ENCODE measurements around the gene KIAA0753.

The KIAA0753 gene

DNA sequence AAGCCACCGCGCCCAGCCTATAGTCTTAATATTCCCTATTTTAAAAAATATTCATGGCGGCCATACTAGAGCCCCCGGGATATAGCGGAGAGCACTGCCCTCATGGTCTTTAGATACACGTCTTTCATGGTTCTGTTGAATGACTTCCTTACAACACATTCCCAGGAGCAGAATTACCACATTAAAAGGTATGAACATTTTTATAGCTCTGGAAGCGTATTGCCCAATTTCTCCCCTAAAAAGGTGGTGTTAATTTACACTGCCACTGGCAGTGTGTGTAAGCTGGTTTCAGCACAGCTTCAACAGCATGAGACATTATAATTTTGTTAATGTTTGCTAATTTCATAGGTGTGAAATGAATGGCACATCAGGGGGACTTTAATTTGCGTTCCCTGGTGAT lies 30.1 kb upstream of the KIAA0753 start:
- no peak for DNase-seq (ENCODE audit: low spot score)
- TF ChIP-seq CTCF (conservative IDR thresholded peaks at IDR 0.05; ENCODE audit: low read depth): no peak
- peak overlapping the region; percentile 91 for H3K27ac ChIP-seq
- CTCF ChIA-PET: interaction anchor here (1.0 kb wide), 1 partner anchor 30 kb away, joined by 3 read pairs; no protein-coding TSS in a partner anchor
- POLR2A ChIA-PET (ENCODE audit: low non-redundant PET): interaction anchor here (0.7 kb wide), 1 partner anchor 9 kb away, joined by 8 read pairs; no protein-coding TSS in a partner anchor

DNA sequence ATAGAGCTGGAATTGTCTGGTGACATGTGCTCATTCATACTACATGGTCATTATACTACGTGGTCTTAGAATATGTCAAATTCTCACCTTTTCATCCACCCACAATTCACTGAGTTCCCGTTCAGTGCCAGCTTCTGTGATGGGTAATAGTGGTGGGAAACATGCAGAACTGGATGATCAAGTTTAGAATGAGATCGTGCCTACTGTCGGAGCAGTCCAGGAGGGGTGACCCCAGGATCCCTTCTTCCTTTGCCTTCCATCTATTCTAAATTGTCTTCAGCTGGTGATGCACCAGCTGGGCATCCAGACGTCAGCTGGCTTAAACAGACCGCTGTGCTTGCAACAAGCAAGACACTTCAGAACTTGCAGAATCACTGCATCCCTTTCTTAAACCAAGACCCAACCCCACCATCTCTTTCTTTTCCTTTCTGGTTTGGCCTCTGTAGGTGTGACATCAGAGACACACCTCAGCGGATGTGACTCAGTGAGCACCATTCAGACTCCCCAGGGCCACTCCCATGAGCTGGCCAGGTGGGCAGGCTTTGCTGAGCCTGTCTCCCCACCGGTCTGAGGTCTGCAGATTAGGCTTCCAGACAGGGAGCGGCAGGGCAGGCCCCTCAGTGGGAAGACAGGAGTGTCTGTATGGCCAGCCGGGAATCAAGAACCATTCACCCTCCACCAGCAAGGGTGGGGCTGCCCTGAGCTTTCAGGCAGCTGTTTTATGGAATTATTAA lies 29.1 kb upstream of the KIAA0753 start:
- peak; percentile 93 for DNase-seq (ENCODE audit: low spot score)
- POLR2A ChIA-PET (ENCODE audit: low non-redundant PET): interaction anchor here (0.5 to 0.7 kb wide), 3 partner anchors 10 to 19 kb away, joined by 4 to 8 read pairs (median 5); no protein-coding TSS in a partner anchor
- TF ChIP-seq CTCF (conservative IDR thresholded peaks at IDR 0.05; ENCODE audit: low read depth): no peak
- peak overlapping the region; percentile 91 for H3K27ac ChIP-seq
- CTCF ChIA-PET: interaction anchor here (0.6 to 1.0 kb wide), 2 partner anchors 31 to 43 kb away, joined by 3 to 4 read pairs; partner anchors contain the start of gene SLC13A5

- ChIA-PET POLR2A (ENCODE audit: low non-redundant PET) (no interaction called here), CTCF (no interaction called here)
- no peak for DNase-seq (ENCODE audit: low spot score)
- TF ChIP-seq CTCF (conservative IDR thresholded peaks at IDR 0.05; ENCODE audit: low read depth): no peak
- H3K27ac ChIP-seq: peak overlapping the region; percentile 91
These were observed 28.4 kb upstream of the KIAA0753 start for GRCh38 chr17:6668727-6669425.

- TF ChIP-seq CTCF (conservative IDR thresholded peaks at IDR 0.05; ENCODE audit: low read depth): no peak
- ChIA-PET POLR2A (ENCODE audit: low non-redundant PET) (no interaction called here), CTCF (no interaction called here)
- peak overlapping the region; percentile 91 for H3K27ac ChIP-seq
- no peak for DNase-seq (ENCODE audit: low spot score)
These were observed 27.7 kb upstream of the KIAA0753 start for GRCh38 chr17:6668219-6668618.

GRCh38 chr17:6667516-6667915 lies 27.0 kb upstream of the KIAA0753 start:
- no peak for DNase-seq (ENCODE audit: low spot score)
- H3K27ac ChIP-seq: peak overlapping the region; percentile 91
- CTCF ChIA-PET: interaction anchor here (2.5 kb wide), 1 partner anchor 176 kb away, joined by 26 read pairs; no protein-coding TSS in a partner anchor
- POLR2A ChIA-PET (ENCODE audit: low non-redundant PET): no interaction called here
- no peak for TF ChIP-seq CTCF (conservative IDR thresholded peaks at IDR 0.05; ENCODE audit: low read depth)

DNA sequence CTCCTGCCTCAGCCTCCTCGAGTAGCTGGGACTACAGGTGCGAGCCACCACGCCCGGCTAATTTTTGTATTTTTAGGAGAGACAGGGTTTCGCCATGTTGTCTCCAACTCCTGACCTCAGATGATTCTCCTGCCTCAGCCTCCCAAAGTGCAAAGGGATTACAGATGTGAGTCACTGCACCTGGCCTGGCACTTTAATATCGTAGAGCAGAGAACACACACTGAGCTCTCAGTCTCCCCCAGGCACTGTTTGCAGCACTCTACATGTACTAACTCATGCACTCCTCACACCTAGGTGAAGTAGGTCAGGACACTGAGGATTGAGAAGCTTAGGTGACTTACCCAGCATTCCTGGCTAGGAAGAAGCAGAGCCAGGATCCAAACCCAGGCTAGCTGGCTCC lies 26.0 kb upstream of the KIAA0753 start:
- DNase-seq (ENCODE audit: low spot score): no peak
- CTCF ChIA-PET: interaction anchor here (0.6 to 2.5 kb wide), 18 partner anchors 9 to 1628 kb away, joined by 3 to 26 read pairs (median 4); partner anchors contain the start of genes FBXO39 and XAF1
- no peak for TF ChIP-seq CTCF (conservative IDR thresholded peaks at IDR 0.05; ENCODE audit: low read depth)
- POLR2A ChIA-PET (ENCODE audit: low non-redundant PET): interaction anchor here (0.6 kb wide), 1 partner anchor 177 kb away, joined by 3 read pairs; no protein-coding TSS in a partner anchor
- H3K27ac ChIP-seq: peak overlapping the region; percentile 91
